ENCODE measurements around the gene TFCP2L1.

The TFCP2L1 gene

DNA sequence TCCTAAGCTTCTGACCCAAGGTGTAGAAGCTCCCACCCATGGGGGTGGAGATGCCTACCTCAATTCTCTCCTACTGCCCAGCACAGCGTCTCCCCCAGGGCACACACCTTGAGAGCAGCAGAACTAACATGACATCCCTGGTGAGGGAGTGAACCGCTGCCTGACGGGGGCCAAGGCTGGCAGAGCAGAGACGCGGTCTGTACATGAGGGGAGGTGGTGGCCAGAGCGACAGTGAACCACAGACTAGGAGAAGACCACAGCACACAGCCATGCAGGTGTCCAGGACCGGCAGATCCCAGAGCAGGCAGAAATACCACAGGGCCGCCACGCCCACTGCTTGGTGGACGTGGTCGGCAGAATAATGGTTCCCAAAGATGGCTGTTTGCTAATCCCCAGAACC is 40.4 kb downstream of the TFCP2L1 start:
- DNase-seq (ENCODE audit: low read depth in 2 of 2, low spot score in 1 of 2) = no peak

GRCh38 chr2:121243821-121244460 is 41.1 kb downstream of the TFCP2L1 start:
- no peak for DNase-seq (ENCODE audit: low read depth in 2 of 2, low spot score in 1 of 2)

- no peak for DNase-seq (ENCODE audit: low read depth in 2 of 2, low spot score in 1 of 2)
Measured at GRCh38 chr2:121242976-121243375, 42.0 kb downstream of the TFCP2L1 start.

DNA sequence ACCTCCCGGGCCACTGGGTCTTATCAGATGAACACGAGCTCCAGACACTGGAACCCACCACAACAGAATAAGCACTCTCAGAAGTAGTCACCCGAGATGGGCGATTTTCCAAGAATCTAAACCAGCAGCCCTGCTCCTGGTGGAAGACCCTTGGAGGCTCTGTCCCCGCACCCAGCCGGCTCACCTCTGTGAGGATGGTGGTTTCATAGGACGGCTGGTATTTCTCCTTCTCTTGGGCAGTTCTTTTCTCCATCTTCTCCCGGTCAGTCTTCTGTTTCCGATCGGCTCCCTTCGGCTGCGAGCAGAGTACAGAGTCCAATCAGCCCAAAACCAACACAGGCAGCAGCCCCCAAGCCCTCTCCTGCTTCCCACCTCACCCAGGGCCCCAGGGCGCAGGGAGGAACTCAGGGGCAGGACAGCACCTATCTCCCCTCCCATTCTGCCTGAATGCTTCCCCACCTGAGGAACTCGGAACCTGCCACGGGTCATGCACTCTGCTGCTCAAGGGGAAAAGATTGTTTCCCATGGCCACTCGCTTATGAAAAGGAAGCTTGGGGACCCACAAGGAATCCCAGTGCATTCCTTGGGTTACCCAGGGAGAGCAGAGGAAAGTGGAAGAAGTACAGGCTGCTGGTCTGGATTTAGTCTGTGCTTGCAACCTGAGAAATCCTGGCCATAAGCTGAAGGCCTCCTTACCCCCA is 42.7 kb downstream of the TFCP2L1 start:
- no peak for DNase-seq (ENCODE audit: low read depth in 2 of 2, low spot score in 1 of 2)

DNA sequence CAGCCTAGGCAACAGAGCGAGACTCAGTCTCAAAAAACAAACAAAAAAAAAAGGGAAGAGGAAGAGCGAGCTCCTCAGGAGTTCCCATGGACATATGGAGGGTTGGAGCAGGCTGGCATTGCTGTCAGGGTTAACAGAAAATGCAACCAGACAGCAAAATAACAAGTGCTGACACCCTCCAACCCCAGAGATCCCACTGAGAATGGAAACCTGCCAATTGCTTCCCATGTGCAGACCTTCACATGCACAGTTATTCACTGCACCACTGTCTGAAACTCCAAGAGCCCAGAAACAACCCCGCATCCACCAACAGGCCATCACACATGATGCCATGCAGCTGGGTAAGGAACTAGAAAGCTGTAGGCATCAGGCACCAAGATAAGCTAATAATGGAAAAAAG is 43.5 kb downstream of the TFCP2L1 start:
- DNase-seq (ENCODE audit: low read depth in 2 of 2, low spot score in 1 of 2) = no peak

DNA sequence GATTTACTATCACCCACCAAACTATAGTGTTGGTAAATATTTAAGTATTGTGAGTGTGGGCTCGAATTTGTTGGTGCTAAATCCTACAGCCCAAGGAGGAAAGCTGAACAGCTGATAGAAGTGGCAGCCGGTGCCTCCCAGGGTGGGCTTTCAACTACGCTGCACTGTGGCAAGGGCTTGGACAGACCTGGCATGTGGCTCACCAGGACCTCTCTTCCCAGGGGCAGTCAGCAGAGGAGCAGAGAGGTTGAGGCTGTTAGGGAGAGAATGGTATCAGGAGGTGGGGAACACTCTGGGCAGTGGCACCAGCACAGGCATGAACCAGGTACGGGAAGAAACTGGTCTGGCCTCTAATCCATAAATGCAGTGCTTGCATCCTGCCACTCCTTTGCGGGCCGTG is 44.6 kb downstream of the TFCP2L1 start:
- no peak for DNase-seq (ENCODE audit: low read depth in 2 of 2, low spot score in 1 of 2)

- no peak for DNase-seq (ENCODE audit: low read depth in 2 of 2, low spot score in 1 of 2)
Measured at GRCh38 chr2:121239969-121240368, 45.0 kb downstream of the TFCP2L1 start.

- DNase-seq (ENCODE audit: low read depth in 2 of 2, low spot score in 1 of 2) = no peak
Measured at GRCh38 chr2:121239471-121239870, 45.5 kb downstream of the TFCP2L1 start.

- DNase-seq (ENCODE audit: low read depth in 2 of 2, low spot score in 1 of 2) = no peak
Measured at GRCh38 chr2:121238828-121239227, 46.2 kb downstream of the TFCP2L1 start.

- no peak for DNase-seq (ENCODE audit: low read depth in 2 of 2, low spot score in 1 of 2)
Measured at GRCh38 chr2:121237980-121238665, 46.9 kb downstream of the TFCP2L1 start.

- no peak for DNase-seq (ENCODE audit: low read depth in 2 of 2, low spot score in 1 of 2)
Measured at GRCh38 chr2:121237336-121237979, 47.5 kb downstream of the TFCP2L1 start.

GRCh38 chr2:121236650-121237180 is 48.3 kb downstream of the TFCP2L1 start:
- no peak for DNase-seq (ENCODE audit: low read depth in 2 of 2, low spot score in 1 of 2)

GRCh38 chr2:121236101-121236640 is 48.8 kb downstream of the TFCP2L1 start:
- no peak for DNase-seq (ENCODE audit: low read depth in 2 of 2, low spot score in 1 of 2)

GRCh38 chr2:121235542-121235941 is 49.5 kb downstream of the TFCP2L1 start:
- no peak for DNase-seq (ENCODE audit: low read depth in 2 of 2, low spot score in 1 of 2)

GRCh38 chr2:121234791-121235190 is 50.2 kb downstream of the TFCP2L1 start:
- no peak for DNase-seq (ENCODE audit: low read depth in 2 of 2, low spot score in 1 of 2)

GRCh38 chr2:121234144-121234543 is 50.9 kb downstream of the TFCP2L1 start:
- no peak for DNase-seq (ENCODE audit: low read depth in 2 of 2, low spot score in 1 of 2)

DNA sequence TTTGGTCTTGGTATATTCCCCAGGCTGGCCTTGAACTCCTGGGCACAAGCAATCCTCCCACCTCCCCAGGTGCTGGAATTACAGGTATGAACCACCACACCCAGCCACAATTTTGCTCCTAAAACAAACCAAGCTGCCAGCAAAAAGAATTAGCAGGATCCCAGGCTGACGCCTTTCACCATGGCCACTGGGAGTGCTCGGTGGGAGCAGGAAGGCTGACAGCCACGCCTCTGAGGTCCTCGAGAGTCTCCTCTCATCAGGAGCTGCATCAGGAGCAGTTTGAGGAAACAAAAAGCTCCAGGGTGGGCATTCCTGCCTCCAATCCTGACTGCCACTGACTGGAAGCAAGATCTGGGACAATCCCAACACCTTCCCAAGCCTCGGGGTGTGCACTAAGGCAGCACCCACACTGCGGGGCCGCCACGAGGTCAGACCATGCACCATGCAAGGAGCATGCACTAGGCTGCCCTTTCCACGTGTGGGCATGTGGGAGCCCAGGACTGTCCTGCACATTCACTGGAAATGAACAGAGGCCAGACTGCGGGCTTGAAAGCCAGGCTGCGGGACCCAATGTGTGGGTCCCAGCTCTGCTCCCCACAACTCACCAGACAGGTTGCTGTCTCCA is 51.4 kb downstream of the TFCP2L1 start:
- no peak for DNase-seq (ENCODE audit: low read depth in 2 of 2, low spot score in 1 of 2)

DNA sequence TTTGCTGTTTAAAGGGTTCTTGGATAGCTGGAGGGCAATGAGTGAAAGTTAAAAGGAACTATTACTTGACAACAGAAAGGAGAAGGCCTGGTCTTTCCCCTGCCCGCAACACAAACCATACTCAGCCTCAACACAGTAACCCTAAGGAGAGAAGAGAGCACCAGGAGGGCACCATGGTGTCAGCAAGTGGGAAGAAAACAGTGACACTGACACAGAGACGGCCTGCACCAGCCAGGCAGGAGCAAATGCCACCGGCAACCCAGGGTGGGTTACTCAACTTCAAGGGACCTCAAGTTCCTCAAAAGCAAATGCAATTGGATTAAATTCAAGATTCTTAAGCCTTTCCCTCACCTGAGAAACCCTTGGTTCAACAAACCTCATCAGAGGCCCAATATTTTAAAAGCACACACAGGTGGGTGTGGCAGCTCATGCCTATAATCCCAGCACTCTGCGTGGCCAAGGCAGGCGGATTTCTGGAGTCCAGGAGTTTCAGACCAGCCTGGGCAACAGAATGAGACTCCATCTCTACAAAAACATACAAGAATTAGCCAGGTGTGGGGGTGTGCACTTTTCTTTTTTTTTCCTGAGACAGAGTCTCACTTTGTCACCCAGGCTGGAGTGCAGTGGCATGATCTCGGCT is 52.3 kb downstream of the TFCP2L1 start:
- DNase-seq (ENCODE audit: low read depth in 2 of 2, low spot score in 1 of 2) = no peak

GRCh38 chr2:121231385-121232000 is 53.5 kb downstream of the TFCP2L1 start:
- no peak for DNase-seq (ENCODE audit: low read depth in 2 of 2, low spot score in 1 of 2)

GRCh38 chr2:121228521-121228920 is 56.5 kb downstream of the TFCP2L1 start:
- DNase-seq (ENCODE audit: low read depth in 2 of 2, low spot score in 1 of 2) = no peak
